Transverse colon (tissue), 4 donors: ENCODE measurements around the gene MSI2.

Source experiments
- CTCF ChIP-seq, 5 experiments: fragments of 200-600 bp in 3 of 5; fragments of 450-650 bp in 2 of 5; sonication (generic) in 3 of 5; IDR thresholded peaks; 1 replicate in 2 of 5; 2 replicates in 3 of 5; pipeline ENCODE4 v1.5.1; 2016 to 2017; ENCODE audit warnings: antibody characterized with exemption in 5 of 5, inconsistent platforms in 3 of 5, mild to moderate bottlenecking in 2 of 5, moderate library complexity in 1 of 5
- EP300 ChIP-seq: sonication (generic); formaldehyde crosslinking; IDR thresholded peaks from one replicate; pipeline ENCODE4 v1.6.1; 2017; ENCODE audit warnings: antibody characterized with exemption, low read depth
- POLR2A ChIP-seq: fragments of 450-650 bp; IDR thresholded peaks from one replicate; pipeline ENCODE4 v1.6.1; 2016; ENCODE audit warnings: antibody characterized with exemption, mild to moderate bottlenecking, moderate library complexity
- POLR2AphosphoS5 ChIP-seq, 3 donors: sonication (generic); formaldehyde crosslinking; IDR thresholded peaks; one replicate each; pipeline ENCODE4 v1.6.1; 2016; ENCODE audit warnings: antibody characterized with exemption in 3 of 3

- TF ChIP-seq CTCF (IDR thresholded peaks at IDR 0.05) (no peak), EP300 (no peak), POLR2A (no peak), POLR2AphosphoS5 (IDR thresholded peaks at IDR 0.05) (no peak)
Observed at GRCh38 chr17:57340160-57340981, 84.0 kb downstream of the MSI2 start.
